Gastrocnemius medialis (tissue), 4 donors: ENCODE measurements around the gene LGALS16. TPM values are rescaled to one million over a fixed set of nuclear protein-coding genes. Genes with fewer than 3 reads are reported as not detected.
"Not testable (repeated sequence)": the region's sequence is repeated elsewhere in the genome, so short reads cannot be mapped to it uniquely, and the experiment has no call there.

Experiments
- ATAC-seq, 2 donors: fragments of 150-250 bp; one replicate each; pipeline ENCODE4 v1.9.1; 2016
- DNase-seq, 2 donors: peaks; one replicate each; pipeline ENCODE4 v3.0.0-alpha.2; 2019
- H3K27ac ChIP-seq, 4 donors: fragments of 200-600 bp; sonication (generic); 1 replicate in 1 of 4; 2 replicates in 3 of 4; pipeline ENCODE4 v1.5.1; 2016 to 2018; ENCODE audit warnings: mild to moderate bottlenecking in 2 of 4, moderate library complexity in 1 of 4
- H3K27me3 ChIP-seq, 3 donors: fragments of 200-600 bp; sonication (generic) in 2 of 3; 1 replicate in 1 of 3; 2 replicates in 2 of 3; pipeline versions ENCODE4 v1.5.1 to v1.6.0; 2016 to 2019; ENCODE audit warnings: mild to moderate bottlenecking in 1 of 3, moderate library complexity in 1 of 3
- H3K36me3 ChIP-seq, 2 donors: fragments of 200-600 bp; sonication (generic) in 1 of 2; one replicate each; pipeline ENCODE4 v1.5.1; 2017 to 2018
- H3K4me1 ChIP-seq, 2 donors: fragments of 200-600 bp; sonication (generic) in 1 of 2; one replicate each; pipeline ENCODE4 v1.5.1; 2016 to 2017; ENCODE audit warnings: mild to moderate bottlenecking in 2 of 2
- H3K4me3 ChIP-seq, 4 donors: fragments of 200-600 bp; sonication (generic) in 3 of 4; 1 replicate in 1 of 4; 2 replicates in 3 of 4; pipeline ENCODE4 v1.5.1; 2016 to 2019; ENCODE audit warnings: mild to moderate bottlenecking in 2 of 4
- H3K9me3 ChIP-seq, 3 donors: fragments of 200-600 bp; sonication (generic) in 2 of 3; 1 replicate in 1 of 3; 2 replicates in 2 of 3; pipeline ENCODE4 v1.5.1; 2016 to 2019
- POLR2A ChIP-seq, 2 donors: fragments of 450-650 bp; IDR thresholded peaks; one replicate each; pipeline ENCODE4 v1.6.1; 2017; ENCODE audit warnings: antibody characterized with exemption in 2 of 2, mild to moderate bottlenecking in 2 of 2, moderate library complexity in 2 of 2
- in situ Hi-C, 4 donors: fragments of 200-750 bp; cut with MboI; loops; one replicate each; pipeline versions ENCODE4 v1.15.0 to v1.8.0; 2017; ENCODE audit warnings: low sequenced_read_pairs in 4 of 4
- intact Hi-C: fragments of 100-400 bp; cut with DNase I; formaldehyde crosslinking; loops from one replicate; pipeline ENCODE4 v1.15.1; 2023; ENCODE audit warnings: low total_unique reads
- total RNA-seq, 4 donors: library from RNA; depleted of rRNA; stranded (reverse); fragments of >200 nt; gene quantifications; one replicate each; pipeline versions ENCODE4 v1.1.0 to v1.2.3, GENCODE V29; 2016
- TF ChIP-seq, protein P1 (sequence below), 5 experiments: fragments of 450-650 bp in 3 of 5; fragments of 200-600 bp in 2 of 5; sonication (generic) in 2 of 5; IDR thresholded peaks in 4 of 5; conservative IDR thresholded peaks in 1 of 5; 1 replicate in 4 of 5; 2 replicates in 1 of 5; pipeline ENCODE4 v1.5.1; 2016 to 2019; ENCODE audit warnings: antibody characterized with exemption in 5 of 5, mild to moderate bottlenecking in 3 of 5, moderate library complexity in 3 of 5

The LGALS16 gene
- total RNA-seq, 4 donors from 2014 or later = not detected

- no peak for TF ChIP-seq POLR2A (IDR thresholded peaks at IDR 0.05)
- TF ChIP-seq, protein P1, sequence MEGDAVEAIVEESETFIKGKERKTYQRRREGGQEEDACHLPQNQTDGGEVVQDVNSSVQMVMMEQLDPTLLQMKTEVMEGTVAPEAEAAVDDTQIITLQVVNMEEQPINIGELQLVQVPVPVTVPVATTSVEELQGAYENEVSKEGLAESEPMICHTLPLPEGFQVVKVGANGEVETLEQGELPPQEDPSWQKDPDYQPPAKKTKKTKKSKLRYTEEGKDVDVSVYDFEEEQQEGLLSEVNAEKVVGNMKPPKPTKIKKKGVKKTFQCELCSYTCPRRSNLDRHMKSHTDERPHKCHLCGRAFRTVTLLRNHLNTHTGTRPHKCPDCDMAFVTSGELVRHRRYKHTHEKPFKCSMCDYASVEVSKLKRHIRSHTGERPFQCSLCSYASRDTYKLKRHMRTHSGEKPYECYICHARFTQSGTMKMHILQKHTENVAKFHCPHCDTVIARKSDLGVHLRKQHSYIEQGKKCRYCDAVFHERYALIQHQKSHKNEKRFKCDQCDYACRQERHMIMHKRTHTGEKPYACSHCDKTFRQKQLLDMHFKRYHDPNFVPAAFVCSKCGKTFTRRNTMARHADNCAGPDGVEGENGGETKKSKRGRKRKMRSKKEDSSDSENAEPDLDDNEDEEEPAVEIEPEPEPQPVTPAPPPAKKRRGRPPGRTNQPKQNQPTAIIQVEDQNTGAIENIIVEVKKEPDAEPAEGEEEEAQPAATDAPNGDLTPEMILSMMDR (IDR thresholded peaks at IDR 0.05 in 4 of 5, conservative IDR thresholded peaks at IDR 0.05 in 1 of 5) = no peak
- Histone ChIP-seq H3K27me3 (no peaks in the 10 kb centered on the region), H3K4me1 (peaks cover 10 to 14% of the 10 kb centered on the region in 2 donors), H3K36me3 (no peaks in the 10 kb centered on the region), H3K4me3 (no peak overlapping the region), H3K9me3 (no peaks in the 10 kb centered on the region), H3K27ac (no peak overlapping the region)
- intact Hi-C loops = no loop called here
- ATAC-seq = no peak
- DNase-seq = no peak
- in situ Hi-C loops = loop anchor here in 1 of 4 donors (10.0 kb wide), 1 partner anchor 129 kb away; no protein-coding TSS in a partner anchor
Observed at GRCh38 chr19:39684267-39684666, 28.6 kb downstream of the LGALS16 start.

GRCh38 chr19:39686739-39687138 lies 31.0 kb downstream of the LGALS16 start:
- no peak overlapping the region for H3K27ac ChIP-seq
- intact Hi-C loops (no loop called here), in situ Hi-C loops (loop anchor here in 1 of 4 donors (10.0 kb wide), 1 partner anchor 132 kb away; no protein-coding TSS in a partner anchor)
- TF ChIP-seq POLR2A (IDR thresholded peaks at IDR 0.05) = no peak
- TF ChIP-seq, protein P1 (IDR thresholded peaks at IDR 0.05 in 4 of 5, conservative IDR thresholded peaks at IDR 0.05 in 1 of 5) = no peak
- no peaks in the 10 kb centered on the region for H3K9me3 ChIP-seq
- H3K27me3 ChIP-seq = no peaks in the 10 kb centered on the region
- DNase-seq (no peak), ATAC-seq (no peak)
- H3K4me3 ChIP-seq = no peak overlapping the region
- H3K36me3 ChIP-seq = no peaks in the 10 kb centered on the region
- no peaks in the 10 kb centered on the region for H3K4me1 ChIP-seq

GRCh38 chr19:39688637-39689036 lies 32.9 kb downstream of the LGALS16 start:
- DNase-seq, H3K4me3 ChIP-seq, H3K27me3 ChIP-seq, H3K9me3 ChIP-seq, ATAC-seq, H3K4me1 ChIP-seq, H3K27ac ChIP-seq, H3K36me3 ChIP-seq, intact Hi-C loops: not testable (repeated sequence)
- in situ Hi-C loops = loop anchor here in 1 of 4 donors (10.0 kb wide), 1 partner anchor 134 kb away; no protein-coding TSS in a partner anchor

GRCh38 chr19:39692166-39692565 lies 36.5 kb downstream of the LGALS16 start:
- Histone ChIP-seq H3K27me3 (no peaks in the 10 kb centered on the region), H3K4me3 (no peak overlapping the region), H3K36me3 (no peaks in the 10 kb centered on the region), H3K9me3 (no peaks in the 10 kb centered on the region), H3K27ac (no peak overlapping the region), H3K4me1 (no peaks in the 10 kb centered on the region)
- intact Hi-C loops = no loop called here
- TF ChIP-seq POLR2A (IDR thresholded peaks at IDR 0.05) = no peak
- TF ChIP-seq, protein P1 (IDR thresholded peaks at IDR 0.05 in 4 of 5, conservative IDR thresholded peaks at IDR 0.05 in 1 of 5) = no peak
- no peak for ATAC-seq
- no peak for DNase-seq
- in situ Hi-C loops = no loop called here

GRCh38 chr19:39692822-39693221 lies 37.1 kb downstream of the LGALS16 start:
- TF ChIP-seq, protein P1 (IDR thresholded peaks at IDR 0.05 in 4 of 5, conservative IDR thresholded peaks at IDR 0.05 in 1 of 5) = no peak
- TF ChIP-seq POLR2A (IDR thresholded peaks at IDR 0.05) = no peak
- DNase-seq (no peak), ATAC-seq (no peak)
- Histone ChIP-seq H3K36me3 (no peaks in the 10 kb centered on the region), H3K4me1 (no peaks in the 10 kb centered on the region), H3K9me3 (no peaks in the 10 kb centered on the region), H3K27me3 (no peaks in the 10 kb centered on the region), H3K4me3 (no peak overlapping the region), H3K27ac (no peak overlapping the region)
- intact Hi-C loops = no loop called here
- in situ Hi-C loops = no loop called here
